Activated CD4-positive, alpha-beta T cell treated with anti-CD3 and anti-CD28 coated beads for 48 hours (primary cell): ENCODE results near the gene ZBP1.

Experiments used
- DNase-seq: peaks from one replicate; pipeline ENCODE4 v3.0.0-alpha.2; 2020

ZBP1 gene

DNA sequence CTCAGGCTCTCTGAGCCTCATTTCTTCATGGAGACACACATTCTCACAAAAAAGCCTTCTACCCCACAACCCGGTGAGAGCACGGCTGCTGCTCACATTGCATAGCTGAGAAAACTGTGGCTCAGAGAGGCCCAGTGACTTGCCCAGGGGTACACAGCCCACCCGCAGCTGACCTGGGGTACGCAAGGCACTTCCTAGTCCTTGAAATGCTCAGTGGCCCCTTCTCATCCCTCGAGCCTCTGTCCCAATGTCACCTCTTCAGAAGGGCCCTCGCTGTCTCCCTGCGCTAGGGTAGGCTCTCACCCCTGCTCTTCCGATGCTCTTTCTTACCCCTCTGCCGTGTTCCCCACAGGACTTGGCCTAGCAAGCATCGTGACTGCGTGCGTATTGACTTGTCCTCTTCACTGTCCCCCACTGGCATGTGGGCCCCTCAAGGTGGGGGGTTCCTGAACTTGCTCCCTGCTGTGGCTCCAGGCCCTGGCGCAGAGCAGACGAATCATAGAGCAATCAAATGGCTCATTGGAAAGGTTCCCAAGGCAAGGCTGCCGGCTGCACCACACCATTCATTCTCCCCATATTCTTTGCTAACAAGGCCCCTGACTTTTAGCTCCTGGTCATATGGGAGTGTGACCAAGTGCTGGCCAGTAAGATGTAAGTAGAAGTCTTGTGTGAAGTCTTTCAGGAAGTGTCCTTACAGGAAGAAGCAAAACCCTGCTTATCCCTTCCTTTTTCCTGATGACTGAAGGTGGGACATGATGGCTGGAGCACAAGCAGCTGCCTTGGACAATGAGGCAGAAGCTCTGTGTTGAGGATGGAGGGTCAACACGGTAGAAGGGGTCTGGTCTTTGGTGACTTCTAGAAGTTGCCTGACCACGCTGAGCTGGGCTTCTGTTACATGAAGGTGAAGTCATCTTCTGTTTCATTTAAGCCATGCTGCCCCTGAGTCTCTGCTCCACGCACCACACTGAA, 36.7 kb downstream of the ZBP1 start:
- DNase-seq: no peak

DNA sequence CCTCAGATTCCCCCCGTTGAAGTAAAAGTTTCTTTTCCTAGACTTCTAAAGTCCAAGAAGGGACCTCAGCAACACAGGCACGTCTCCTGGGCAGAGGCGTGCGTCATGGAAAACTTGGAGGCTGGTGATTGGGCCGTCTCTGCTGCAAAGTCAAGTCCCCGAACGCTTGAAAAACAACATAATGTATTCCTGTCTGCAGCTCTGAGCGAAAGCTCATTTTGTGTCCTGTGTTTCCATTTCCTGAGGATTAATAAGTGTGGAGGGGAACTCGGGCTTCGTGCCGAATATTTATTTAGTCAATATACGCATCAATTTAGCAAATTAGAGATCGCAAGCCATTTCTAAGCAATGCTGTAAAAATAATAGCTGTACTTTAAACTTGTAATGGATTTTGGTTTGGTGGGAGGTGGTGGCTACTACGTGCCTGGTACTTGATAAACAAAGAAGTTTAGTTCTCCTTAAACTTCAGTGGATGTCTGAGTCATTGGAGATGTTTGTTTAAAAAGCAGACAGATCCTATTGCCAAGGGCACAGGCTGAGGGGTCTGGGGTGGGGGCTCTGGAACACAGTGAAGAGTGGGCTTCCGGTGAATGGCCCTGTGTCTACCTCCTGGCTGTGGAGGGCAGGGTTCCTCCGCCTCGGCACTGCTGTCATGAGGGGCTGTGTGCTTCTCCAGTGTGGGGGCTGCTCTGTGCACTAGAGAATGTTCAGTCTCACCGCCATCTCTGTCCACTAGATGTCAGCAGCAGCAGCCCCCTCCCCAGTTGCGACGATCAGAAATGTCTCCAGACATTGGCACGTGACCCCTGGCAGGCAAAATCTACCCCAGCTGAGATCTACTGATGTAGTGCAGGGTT, 37.6 kb downstream of the ZBP1 start:
- DNase-seq: no peak

DNA sequence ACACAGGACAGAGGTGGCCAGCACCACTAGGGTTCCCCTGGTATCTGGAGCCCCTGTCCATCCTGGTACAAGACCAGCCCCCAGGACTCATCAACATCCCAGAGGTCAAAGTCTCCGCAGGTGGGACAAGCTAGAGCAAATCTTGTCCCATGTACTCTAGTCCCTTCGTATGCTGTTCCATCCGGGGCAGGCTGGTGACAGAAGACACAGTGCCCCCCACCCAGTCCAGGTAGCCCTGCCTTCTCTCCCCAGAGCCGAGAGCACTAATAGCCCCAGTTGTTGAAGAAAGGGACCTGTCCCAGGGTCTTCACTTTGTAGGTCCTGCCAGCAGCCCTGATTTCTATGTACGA, 38.2 kb downstream of the ZBP1 start:
- no peak for DNase-seq

DNA sequence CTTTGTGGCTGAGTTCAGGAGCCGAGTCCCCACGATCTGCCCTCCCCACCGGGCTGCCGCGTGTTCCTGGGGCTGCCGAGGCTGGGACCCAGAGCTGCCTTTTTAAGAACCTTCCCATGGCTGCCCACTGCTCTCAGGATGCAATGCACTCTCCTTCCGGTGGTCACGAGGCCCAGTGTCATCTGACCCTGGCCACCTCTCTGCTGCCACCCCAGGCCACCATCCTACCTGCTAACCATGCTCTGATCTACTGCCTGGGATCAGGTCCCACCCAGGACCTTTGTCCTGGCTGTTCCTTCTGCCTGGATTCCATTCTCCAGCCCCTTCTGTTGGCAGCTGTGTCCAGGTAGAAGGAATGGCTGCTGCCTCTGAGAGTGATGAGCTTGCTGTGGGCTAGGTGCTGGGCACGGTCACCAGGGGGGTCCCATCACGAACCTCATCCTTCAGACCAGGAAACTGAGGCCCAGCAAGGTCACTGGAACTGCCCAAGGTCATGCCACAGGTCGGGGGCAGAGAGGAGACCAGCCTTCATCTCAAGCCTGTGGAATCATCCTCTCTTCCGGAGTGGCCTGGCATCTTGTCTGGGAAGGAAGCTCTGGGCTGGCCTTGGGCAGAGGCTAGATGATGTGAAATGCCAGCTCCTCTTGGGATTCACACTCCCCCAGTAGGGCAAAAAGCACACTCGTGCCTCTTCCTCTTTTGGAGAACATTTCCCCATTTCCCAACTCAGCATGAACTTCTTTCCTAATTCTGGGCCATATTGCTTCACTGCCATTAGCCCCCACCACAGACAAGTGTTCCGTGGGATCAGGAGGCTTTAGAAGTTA, 38.8 kb downstream of the ZBP1 start:
- DNase-seq: no peak

- DNase-seq: no peak
Observed at GRCh38 chr20:57580478-57581201, 39.6 kb downstream of the ZBP1 start.

GRCh38 chr20:57579898-57580447, 40.3 kb downstream of the ZBP1 start:
- no peak for DNase-seq

- no peak for DNase-seq
Observed at GRCh38 chr20:57579331-57579897, 40.8 kb downstream of the ZBP1 start.

DNA sequence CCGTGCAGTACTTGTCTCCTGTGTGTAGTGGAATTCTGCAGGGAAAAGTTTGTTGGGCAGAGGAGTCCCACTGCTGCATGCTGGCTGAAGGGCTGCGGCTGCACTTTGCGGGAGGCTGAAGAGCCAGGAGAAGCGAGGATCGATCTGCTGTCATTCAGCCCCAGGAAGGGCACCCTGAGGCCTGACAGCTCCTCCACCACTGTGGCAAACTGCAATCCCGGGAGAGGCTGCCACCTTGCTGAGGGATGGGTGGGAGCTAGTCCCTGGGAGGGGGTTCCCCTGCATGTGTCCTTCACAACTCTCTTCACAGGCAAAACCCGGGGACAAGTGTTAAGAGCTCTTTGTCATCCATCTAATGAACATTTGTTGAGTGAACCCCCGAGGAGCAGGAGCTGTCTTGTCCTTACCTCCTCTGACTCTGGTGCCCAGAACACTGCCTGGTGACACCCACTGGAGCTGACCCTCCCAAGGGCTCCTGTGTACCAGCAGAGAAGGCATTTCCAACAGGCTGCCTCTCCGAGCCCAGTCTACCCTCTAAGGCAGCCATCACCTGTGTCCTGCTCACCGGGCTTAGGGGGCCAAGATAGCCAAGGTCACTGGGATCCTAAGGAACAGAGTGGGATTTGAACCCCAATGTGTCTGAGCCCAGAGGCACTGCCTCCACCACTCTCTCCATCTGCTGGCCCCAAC, 41.6 kb downstream of the ZBP1 start:
- no peak for DNase-seq

DNA sequence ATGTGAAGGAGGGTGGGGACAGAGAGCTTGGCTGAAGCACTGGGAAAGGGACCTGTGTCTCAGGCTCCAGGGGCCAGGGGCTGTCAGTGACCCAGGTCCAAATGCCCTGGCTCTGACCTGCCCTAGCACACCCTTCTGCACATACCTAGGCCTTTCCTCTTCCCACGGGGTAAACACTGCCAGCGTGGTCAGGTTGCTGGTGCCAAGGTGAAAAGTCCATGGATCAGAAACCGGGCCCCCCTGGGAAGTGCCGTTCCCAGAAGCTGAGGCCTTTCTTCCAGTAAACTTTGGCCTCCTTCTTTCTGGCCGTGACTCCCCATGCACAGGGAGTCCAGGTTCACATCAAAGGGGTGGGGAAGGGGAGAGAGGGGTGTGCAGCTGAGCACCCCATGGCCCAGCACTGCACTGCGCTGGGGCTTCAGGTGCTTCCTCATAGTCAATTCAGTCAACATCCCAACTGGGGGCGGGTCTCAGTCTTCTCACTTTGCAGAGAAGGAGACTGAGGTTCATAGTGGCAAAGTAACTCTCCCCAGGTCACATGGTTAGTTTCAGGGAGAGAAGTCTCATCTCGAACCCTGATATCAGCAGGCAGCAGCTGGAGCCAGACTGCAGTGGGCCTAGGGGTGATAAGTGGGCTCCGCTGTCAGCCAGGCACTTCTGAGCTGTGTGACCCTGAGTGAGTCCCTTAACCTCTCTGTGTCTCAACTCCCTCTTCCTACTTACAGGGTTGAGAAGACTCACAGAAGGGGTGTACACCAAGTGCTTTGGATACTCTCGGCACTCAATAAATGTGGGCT, 42.3 kb downstream of the ZBP1 start:
- no peak for DNase-seq

DNA sequence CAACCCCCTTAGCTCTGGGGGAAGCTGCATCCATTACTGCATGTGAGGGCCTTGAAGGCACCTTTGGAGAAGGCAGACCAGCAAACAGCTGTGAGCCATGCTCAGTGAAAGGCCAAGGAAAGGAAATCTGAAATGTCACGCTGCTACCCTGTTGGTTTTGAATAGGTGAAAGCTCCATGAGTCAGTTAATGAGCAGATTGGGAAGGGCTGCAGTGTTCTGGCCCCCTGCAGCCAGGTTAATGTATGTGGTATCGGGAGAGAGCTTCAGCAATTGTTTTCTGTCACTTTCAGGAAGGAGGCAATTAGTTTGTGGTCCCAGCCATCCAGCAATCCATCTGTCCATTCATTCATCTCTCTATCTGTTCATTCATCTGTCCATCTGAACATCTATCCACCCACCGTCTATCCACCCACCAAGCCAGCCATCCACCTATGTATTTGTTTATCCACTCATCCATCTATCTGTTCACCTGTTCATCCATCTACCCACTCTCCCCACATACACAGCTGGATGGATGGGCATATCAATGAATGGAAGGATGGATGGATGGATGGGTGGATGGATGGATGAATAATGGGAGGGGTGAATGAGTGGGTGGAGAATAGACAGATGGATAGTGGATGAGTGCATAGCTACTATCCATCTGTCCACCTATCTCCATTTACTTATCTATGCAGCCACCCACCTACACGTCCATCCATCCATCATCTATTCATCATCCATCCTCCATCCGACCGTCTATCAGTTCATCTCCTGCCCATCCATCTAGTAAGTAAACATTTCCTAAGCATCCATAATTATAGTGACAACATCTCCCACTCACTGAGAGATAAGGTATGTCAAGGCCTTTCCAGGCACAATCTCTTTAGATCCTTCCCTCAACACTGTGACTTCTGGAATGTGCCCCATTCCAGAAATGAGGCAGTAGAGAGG, 43.3 kb downstream of the ZBP1 start:
- no peak for DNase-seq

GRCh38 chr20:57576002-57576401, 44.2 kb downstream of the ZBP1 start:
- no peak for DNase-seq

- DNase-seq: no peak
Observed at GRCh38 chr20:57574954-57575353, 45.3 kb downstream of the ZBP1 start.

- DNase-seq: no peak
Observed at GRCh38 chr20:57573894-57574293, 46.3 kb downstream of the ZBP1 start.

DNA sequence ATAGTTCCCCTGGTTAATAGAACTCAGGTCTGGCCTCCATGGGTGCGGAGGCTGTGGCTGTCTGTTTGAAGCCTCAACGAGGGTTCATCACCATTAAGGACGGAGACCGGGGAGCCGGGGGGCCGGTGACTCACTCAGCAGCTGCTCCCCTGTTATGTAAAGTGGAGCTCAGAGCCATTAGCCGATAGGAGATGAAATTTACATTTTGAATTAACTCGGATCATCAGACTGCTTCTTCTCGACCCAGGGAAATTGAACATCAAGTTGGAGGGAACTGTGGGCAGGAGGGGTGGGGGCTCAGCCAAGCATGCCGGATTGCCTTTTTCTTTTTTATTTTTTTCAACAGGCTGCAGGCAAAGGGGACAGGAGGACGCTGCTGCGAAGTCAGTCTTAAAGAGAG, 47.0 kb downstream of the ZBP1 start:
- no peak for DNase-seq

GRCh38 chr20:57571782-57572416, 48.3 kb downstream of the ZBP1 start:
- DNase-seq: no peak

DNA sequence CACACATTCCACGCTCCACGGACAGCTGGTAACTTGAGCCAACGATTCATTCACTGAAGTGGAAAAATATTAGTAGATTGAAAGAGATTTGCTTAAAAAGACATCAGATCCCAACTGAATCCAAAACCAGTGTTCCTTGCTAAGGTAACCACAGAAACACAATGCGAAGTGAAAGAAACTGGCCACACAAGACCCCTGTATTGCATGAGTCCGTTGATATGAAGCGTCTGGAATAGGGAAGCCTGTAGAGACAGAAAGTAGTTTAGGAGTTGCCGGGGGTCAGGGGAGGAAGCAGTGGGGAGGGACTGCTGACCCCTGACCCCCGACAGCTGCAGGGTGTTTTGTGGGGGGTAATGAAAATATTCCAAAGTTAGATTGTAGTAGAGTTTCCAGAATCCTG, 49.3 kb downstream of the ZBP1 start:
- DNase-seq: no peak

DNA sequence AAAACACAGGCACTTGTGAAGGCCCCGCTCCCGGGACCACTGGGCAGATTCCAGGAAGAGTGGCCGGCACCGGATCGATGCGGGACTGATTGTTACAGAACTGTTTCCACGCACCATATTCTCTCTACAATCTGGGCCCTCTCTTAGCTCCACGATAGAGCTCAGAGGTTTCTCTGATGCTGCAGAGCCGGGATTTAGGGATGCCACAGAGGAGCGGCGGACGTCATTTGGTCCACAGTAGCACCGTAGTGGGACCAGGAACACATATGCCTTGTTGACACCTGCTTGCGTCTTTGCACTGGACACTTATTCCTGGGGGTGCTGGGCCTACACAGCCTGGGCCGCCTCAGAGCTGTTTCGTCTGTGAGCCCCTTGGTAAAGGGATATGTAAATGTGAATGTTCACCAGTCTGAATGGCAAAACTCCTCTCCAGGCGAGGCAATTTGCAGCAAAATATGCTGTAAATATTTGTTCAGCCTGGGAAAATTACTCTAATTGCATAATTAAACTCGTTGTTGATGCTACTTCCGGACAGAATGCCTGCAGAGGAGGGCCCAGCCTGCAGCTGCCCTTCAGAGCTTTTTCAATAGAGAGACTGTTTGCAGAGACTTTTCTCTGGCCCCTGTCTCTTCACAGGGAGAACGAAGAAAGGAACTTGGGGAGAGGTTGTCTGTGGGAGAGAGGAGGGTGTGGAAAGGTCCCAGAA, 49.9 kb downstream of the ZBP1 start:
- no peak for DNase-seq

- DNase-seq: no peak
Observed at GRCh38 chr20:57568960-57569359, 51.3 kb downstream of the ZBP1 start.
